Loucy (cell line): ENCODE data around the gene FOXD1.

Experiments used
- H2AFZ ChIP-seq: fragments of 200-600 bp; sonication (generic); 2 replicates; pipeline ENCODE4 v1.6.0; 2016; ENCODE audit warnings: antibody characterized with exemption, mild to moderate bottlenecking, low read length, moderate library complexity
- H3F3A ChIP-seq: fragments of 200-600 bp; 2 replicates; pipeline ENCODE4 v1.6.0; 2016; ENCODE audit warnings: antibody characterized with exemption, low read depth, mild to moderate bottlenecking
- H3K27me3 ChIP-seq: fragments of 200-600 bp; sonication (generic); 2 replicates; pipeline ENCODE4 v1.6.1; 2014; ENCODE audit warnings: low read length, mild to moderate bottlenecking; ENCODE audit not compliant: insufficient read depth, poor library complexity, severe bottlenecking
- H3K36me3 ChIP-seq: fragments of 200-600 bp; sonication (generic); 2 replicates; pipeline ENCODE4 v1.6.1; 2016; ENCODE audit warnings: low read length; ENCODE audit not compliant: insufficient read depth
- H3K4me1 ChIP-seq: fragments of 200-600 bp; sonication (generic); 2 replicates; pipeline ENCODE4 v1.5.1; 2014; ENCODE audit warnings: low read length, mild to moderate bottlenecking; ENCODE audit not compliant: insufficient read depth, poor library complexity, severe bottlenecking
- H3K4me2 ChIP-seq: fragments of 200-600 bp; sonication (generic); 2 replicates; pipeline ENCODE4 v1.6.0; 2014; ENCODE audit warnings: antibody characterized with exemption, low read length, low read depth, mild to moderate bottlenecking; ENCODE audit not compliant: poor library complexity, severe bottlenecking
- H3K4me3 ChIP-seq: fragments of 200-600 bp; sonication (generic); 2 replicates; pipeline ENCODE4 v1.5.1; 2014; ENCODE audit warnings: low read length, mild to moderate bottlenecking, mixed read lengths; ENCODE audit not compliant: poor library complexity, severe bottlenecking
- H3K79me2 ChIP-seq: fragments of 200-600 bp; sonication (generic); 2 replicates; pipeline ENCODE4 v1.6.1; 2014; ENCODE audit warnings: low read length; ENCODE audit not compliant: insufficient read depth
- H3K9ac ChIP-seq: fragments of 200-600 bp; sonication (generic); 2 replicates; pipeline ENCODE4 v1.6.0; 2014; ENCODE audit warnings: mild to moderate bottlenecking, low read depth, low read length, moderate library complexity; ENCODE audit not compliant: poor library complexity, severe bottlenecking
- H3K9me2 ChIP-seq: fragments of 200-600 bp; sonication (generic); replicated peaks from 2 replicates; pipeline ENCODE4 v1.6.1; 2016; ENCODE audit warnings: low read depth, low read length, mixed read lengths
- H3K9me3 ChIP-seq: fragments of 200-600 bp; sonication (generic); 2 replicates; pipeline ENCODE4 v1.6.1; 2014; ENCODE audit warnings: mild to moderate bottlenecking, antibody characterized with exemption, low read length, low read depth; ENCODE audit not compliant: insufficient read depth
- H4K20me1 ChIP-seq: fragments of 200-600 bp; sonication (generic); 2 replicates; pipeline ENCODE4 v1.6.0; 2014; ENCODE audit warnings: antibody characterized with exemption, low read length, mild to moderate bottlenecking; ENCODE audit not compliant: insufficient read depth, poor library complexity, severe bottlenecking
- CTCF ChIP-seq: fragments of 200-600 bp; sonication (generic); conservative IDR thresholded peaks from 2 replicates; pipeline ENCODE4 v1.5.1; 2014; ENCODE audit warnings: mild to moderate bottlenecking, antibody characterized with exemption, low read length
- EZH2phosphoT487 ChIP-seq: fragments of 200-600 bp; IDR thresholded peaks from 2 replicates; pipeline ENCODE4 v1.6.1; 2018; ENCODE audit warnings: antibody characterized with exemption, mild to moderate bottlenecking, moderate library complexity, borderline replicate concordance

Gene FOXD1

GRCh38 chr5:73419117-73419464 is 29.5 kb downstream of the FOXD1 start:
- Histone ChIP-seq H3K4me3 (no peak overlapping the region), H3F3A (no peaks in the 10 kb centered on the region), H3K4me2 (no peak overlapping the region), H2AFZ (no peak overlapping the region), H4K20me1 (no peaks in the 10 kb centered on the region), H3K9me2 (no peaks in the 10 kb centered on the region), H3K9me3 (no peaks in the 10 kb centered on the region), H3K36me3 (no peaks in the 10 kb centered on the region), H3K4me1 (no peaks in the 10 kb centered on the region), H3K27me3 (no peaks in the 10 kb centered on the region), H3K79me2 (no peaks in the 10 kb centered on the region), H3K9ac (no peak overlapping the region)
- TF ChIP-seq CTCF = no peak
- no peak for TF ChIP-seq EZH2phosphoT487

GRCh38 chr5:73418244-73418691 is 30.3 kb downstream of the FOXD1 start:
- no peaks in the 10 kb centered on the region for H3K9me3 ChIP-seq
- no peak overlapping the region for H3K9ac ChIP-seq
- no peak overlapping the region for H2AFZ ChIP-seq
- H3K36me3 ChIP-seq = no peaks in the 10 kb centered on the region
- no peaks in the 10 kb centered on the region for H3K79me2 ChIP-seq
- no peaks in the 10 kb centered on the region for H3K4me1 ChIP-seq
- no peaks in the 10 kb centered on the region for H3K9me2 ChIP-seq
- H3K4me2 ChIP-seq = no peak overlapping the region
- no peaks in the 10 kb centered on the region for H3K27me3 ChIP-seq
- H3F3A ChIP-seq = no peaks in the 10 kb centered on the region
- no peak overlapping the region for H3K4me3 ChIP-seq
- H4K20me1 ChIP-seq = no peaks in the 10 kb centered on the region
- TF ChIP-seq EZH2phosphoT487 (no peak), CTCF (no peak)

- H3K36me3 ChIP-seq = no peaks in the 10 kb centered on the region
- H3K4me1 ChIP-seq = no peaks in the 10 kb centered on the region
- H2AFZ ChIP-seq = no peak overlapping the region
- H3F3A ChIP-seq = no peaks in the 10 kb centered on the region
- TF ChIP-seq EZH2phosphoT487 (no peak), CTCF (no peak)
- H3K27me3 ChIP-seq = no peaks in the 10 kb centered on the region
- H3K79me2 ChIP-seq = no peaks in the 10 kb centered on the region
- no peak overlapping the region for H3K9ac ChIP-seq
- H3K9me2 ChIP-seq = no peaks in the 10 kb centered on the region
- no peaks in the 10 kb centered on the region for H3K9me3 ChIP-seq
- H3K4me3 ChIP-seq = no peak overlapping the region
- no peak overlapping the region for H3K4me2 ChIP-seq
- H4K20me1 ChIP-seq = no peaks in the 10 kb centered on the region
Observed at GRCh38 chr5:73417303-73418034, 31.1 kb downstream of the FOXD1 start.
